CD14-positive monocyte (primary cell): ENCODE data around the gene TAS2R38. TPM values are rescaled to one million over a fixed set of nuclear protein-coding genes. Genes with fewer than 3 reads are reported as not detected.

Source experiments
- DNase-seq, 3 donors: peaks; one replicate each; pipeline ENCODE4 v3.0.0-alpha.2; 2011 to 2022
- H2AFZ ChIP-seq: 2 replicates; pipeline ENCODE4 v1.6.0; 2012; ENCODE audit warnings: mild to moderate bottlenecking, low read depth, low read length, inconsistent platforms; ENCODE audit not compliant: insufficient read depth, poor library complexity, severe bottlenecking
- H3K27ac ChIP-seq, 2 donors: 1 replicate in 1 of 2; 2 replicates in 1 of 2; pipeline ENCODE4 v1.5.1; 2012 to 2013; ENCODE audit warnings: low read length in 2 of 2, control low read depth in 1 of 2, inconsistent platforms in 1 of 2, low read depth in 1 of 2, mild to moderate bottlenecking in 1 of 2
- H3K27me3 ChIP-seq, 2 donors: one replicate each; pipeline versions ENCODE4 v1.6.0 to v1.6.1; 2011 to 2013; ENCODE audit warnings: low read length in 2 of 2; ENCODE audit not compliant: control insufficient read depth in 2 of 2, insufficient read depth in 2 of 2
- H3K36me3 ChIP-seq, 2 donors: replicated peaks in 1 of 2; 1 replicate in 1 of 2; 2 replicates in 1 of 2; pipeline versions ENCODE4 v1.5.1 to v1.6.1; 2012 to 2013; ENCODE audit warnings: low read length in 2 of 2, control low read depth in 1 of 2, inconsistent platforms in 1 of 2, mild to moderate bottlenecking in 1 of 2; ENCODE audit not compliant: insufficient read depth in 2 of 2, control insufficient read depth in 1 of 2
- H3K4me1 ChIP-seq, 2 donors: 1 replicate in 1 of 2; 2 replicates in 1 of 2; pipeline versions ENCODE4 v1.5.1 to v1.6.1; 2012 to 2013; ENCODE audit warnings: low read length in 2 of 2, control low read depth in 1 of 2, inconsistent platforms in 1 of 2, mild to moderate bottlenecking in 1 of 2, moderate library complexity in 1 of 2; ENCODE audit not compliant: insufficient read depth in 2 of 2, control insufficient read depth in 1 of 2
- H3K4me2 ChIP-seq: replicated peaks from 2 replicates; pipeline ENCODE3; 2012; ENCODE audit warnings: low read length, moderate library complexity, mild to moderate bottlenecking; ENCODE audit not compliant: poor library complexity, severe bottlenecking; ENCODE audit errors: extremely low read depth
- H3K4me3 ChIP-seq, 3 experiments: fragments of 200-600 bp in 1 of 3; sonication (generic) in 1 of 3; replicated peaks in 1 of 3; 1 replicate in 2 of 3; 2 replicates in 1 of 3; pipeline ENCODE4 v1.5.1; 2011 to 2013; ENCODE audit warnings: low read length in 3 of 3, mild to moderate bottlenecking in 3 of 3, control low read depth in 2 of 3, low read depth in 2 of 3, inconsistent platforms in 1 of 3, moderate library complexity in 1 of 3
- H3K79me2 ChIP-seq: 2 replicates; pipeline ENCODE4 v1.6.0; 2012; ENCODE audit warnings: mild to moderate bottlenecking, control low read depth, inconsistent platforms, low read length, moderate library complexity; ENCODE audit not compliant: insufficient read depth
- H3K9ac ChIP-seq: 2 replicates; pipeline ENCODE4 v1.6.0; 2017; ENCODE audit warnings: low read length, mild to moderate bottlenecking; ENCODE audit not compliant: insufficient read depth, poor library complexity, severe bottlenecking
- H3K9me3 ChIP-seq, 2 donors: replicated peaks in 1 of 2; 1 replicate in 1 of 2; 2 replicates in 1 of 2; pipeline versions ENCODE4 v1.5.1 to v1.6.1; 2012 to 2013; ENCODE audit warnings: low read length in 2 of 2, control low read depth in 1 of 2; ENCODE audit not compliant: control insufficient read depth in 1 of 2, insufficient read depth in 1 of 2
- H4K20me1 ChIP-seq: 2 replicates; pipeline ENCODE4 v1.6.0; 2012; ENCODE audit warnings: mild to moderate bottlenecking, low read length, control low read depth, moderate library complexity; ENCODE audit not compliant: insufficient read depth
- H3K27ac Mint-ChIP-seq, 7 donors: one replicate each; pipeline ENCODE4 v1.8.0; 2020; ENCODE audit warnings: mild to moderate bottlenecking in 7 of 7, mixed read lengths in 7 of 7, moderate library complexity in 6 of 7, inconsistent platforms in 2 of 7
- H3K27me3 Mint-ChIP-seq, 3 donors: one replicate each; pipeline ENCODE4 v1.8.0; 2021 to 2022; ENCODE audit warnings: low read depth in 3 of 3, mild to moderate bottlenecking in 3 of 3, mixed read lengths in 3 of 3, moderate library complexity in 3 of 3, inconsistent platforms in 1 of 3
- H3K36me3 Mint-ChIP-seq, 2 donors: one replicate each; pipeline ENCODE4 v1.8.0; 2020; ENCODE audit warnings: mixed read lengths in 2 of 2, inconsistent platforms in 1 of 2, mild to moderate bottlenecking in 1 of 2
- H3K4me1 Mint-ChIP-seq: one replicate; pipeline ENCODE4 v1.8.0; 2020; ENCODE audit warnings: mild to moderate bottlenecking, mixed read lengths
- H3K4me3 Mint-ChIP-seq, 2 donors: one replicate each; pipeline ENCODE4 v1.8.0; 2020; ENCODE audit warnings: mild to moderate bottlenecking in 2 of 2, mixed read lengths in 2 of 2, moderate library complexity in 1 of 2
- H3K9me3 Mint-ChIP-seq, 7 donors: one replicate each; pipeline ENCODE4 v1.8.0; 2020 to 2022; ENCODE audit warnings: mixed read lengths in 7 of 7, mild to moderate bottlenecking in 6 of 7, moderate library complexity in 6 of 7, inconsistent platforms in 2 of 7
- CTCF ChIP-seq: fragments of 200-600 bp; IDR thresholded peaks from one replicate; pipeline ENCODE4 v1.8.0; 2022; ENCODE audit warnings: antibody characterized with exemption, mild to moderate bottlenecking
- WGBS: methylation state at CpG from one replicate; pipeline ENCODE4 v1.1.5; 2013; ENCODE audit warnings: missing lambda C conversion rate; ENCODE audit not compliant: insufficient coverage; 5-methylcytosine and 5-hydroxymethylcytosine counted together
- intact Hi-C, 2 donors: fragments of 100-400 bp; cut with micrococcal nuclease; formaldehyde crosslinking; loops; one replicate each; pipeline versions ENCODE4 v1.15.0 to v1.15.1; 2023
- polyA plus RNA-seq, 3 donors: library from polyadenylated mRNA; depleted of rRNA in 1 of 3; unstranded in 2 of 3; stranded (reverse) in 1 of 3; fragments of 300-500 nt in 2 of 3; fragments of >200 nt in 1 of 3; fragmentation: Illumina TruSeq in 2 of 3; gene quantifications; 1 replicate in 2 of 3; 2 replicates in 1 of 3; pipeline ENCODE4 v1.2.3, GENCODE V29; 2012 to 2021

TAS2R38 gene
- polyA plus RNA-seq, 3 donors, result not detected

GRCh38 chr7:141930211-141930610 lies 43.4 kb downstream of the TAS2R38 start:
- Histone ChIP-seq H3K36me3 (peaks cover 9 to 36% of the 10 kb centered on the region in 2 donors), H2AFZ (no peak overlapping the region), H3K4me1 (peaks cover 42 to 44% of the 10 kb centered on the region in 2 donors), H3K9ac (no peak overlapping the region), H4K20me1 (no peaks in the 10 kb centered on the region), H3K4me2 (no peak overlapping the region), H3K27me3 (no peaks in the 10 kb centered on the region), H3K4me3 (no peak overlapping the region), H3K9me3 (no peaks in the 10 kb centered on the region), H3K27ac (peak overlapping the region; percentile 70 to 84), H3K79me2 (no peaks in the 10 kb centered on the region)
- peaks cover 43 to 65% of the 10 kb centered on the region in 2 donors for H3K36me3 Mint-ChIP-seq
- intact Hi-C loops, result no loop called here
- TF ChIP-seq CTCF, result no peak
- no peaks in the 10 kb centered on the region for H3K27me3 Mint-ChIP-seq
- WGBS, result 100% methylated on average over 3 of the region's 5 CpGs
- peaks cover 50% of the 10 kb centered on the region for H3K4me1 Mint-ChIP-seq
- no peak overlapping the region for H3K4me3 Mint-ChIP-seq
- peak overlapping the region; percentile 28 to 98 (median 95) for H3K27ac Mint-ChIP-seq
- peaks cover 0 to 8% (median 3%) of the 10 kb centered on the region in 7 donors for H3K9me3 Mint-ChIP-seq
- DNase-seq, result no peak

GRCh38 chr7:141928845-141929195 lies 44.8 kb downstream of the TAS2R38 start:
- no peaks in the 10 kb centered on the region for H3K27me3 ChIP-seq
- H3K9ac ChIP-seq, result peak overlapping the region; percentile 30
- H4K20me1 ChIP-seq, result no peaks in the 10 kb centered on the region
- peak in 2 of 3 donors; percentile 61 to 86 for DNase-seq
- H3K4me3 ChIP-seq, result peak overlapping the region in 1 of 3 experiments; percentile 22
- 0% methylated on average over 1 of the region's 3 CpGs for WGBS
- no peak for TF ChIP-seq CTCF
- intact Hi-C loops, result no loop called here
- no peak overlapping the region for H2AFZ ChIP-seq
- H3K27ac ChIP-seq, result peak overlapping the region; percentile 70 to 84
- peak overlapping the region in 1 of 2 donors; percentile 44 for H3K4me3 Mint-ChIP-seq
- H3K79me2 ChIP-seq, result no peaks in the 10 kb centered on the region
- peaks cover 47% of the 10 kb centered on the region for H3K4me1 Mint-ChIP-seq
- peak overlapping the region; percentile 45 for H3K4me2 ChIP-seq
- peaks cover 0 to 7% (median 3%) of the 10 kb centered on the region in 7 donors for H3K9me3 Mint-ChIP-seq
- peaks cover 36 to 53% of the 10 kb centered on the region in 2 donors for H3K36me3 Mint-ChIP-seq
- H3K27me3 Mint-ChIP-seq, result no peaks in the 10 kb centered on the region
- peaks cover 41 to 42% of the 10 kb centered on the region in 2 donors for H3K4me1 ChIP-seq
- peaks cover 9 to 26% of the 10 kb centered on the region in 2 donors for H3K36me3 ChIP-seq
- peak overlapping the region; percentile 94 to 99 (median 97) for H3K27ac Mint-ChIP-seq
- H3K9me3 ChIP-seq, result no peaks in the 10 kb centered on the region
